Caco-2 (cell line): ENCODE results near the gene KLHL30. TPM values are rescaled to one million over a fixed set of nuclear protein-coding genes. Genes with fewer than 3 reads are reported as not detected.

Experiments used
- BruUV-seq: library from RNA; stranded (reverse); fragments of 400-500 nt; replicated peaks from 2 replicates; lab custom pipeline; 2021; lab: Mats Ljungman, UMichigan
- CTCF ChIA-PET: fragments of 300-600 bp; sonication (Branson Sonifier 250); formaldehyde crosslinking; loops from one replicate; lab custom pipeline; 2022; ENCODE audit warnings: antibody characterized with exemption; lab: Charles Lee
- POLR2A ChIA-PET: fragments of 300-600 bp; sonication (Branson Sonifier 250); formaldehyde crosslinking; loops from one replicate; lab custom pipeline; 2022; ENCODE audit warnings: antibody characterized with exemption; lab: Charles Lee
- DNase-seq, 2 experiments: peaks; one replicate each; pipeline versions ENCODE4 v3.0.0 to v3.0.0-alpha.2; 2020 to 2022
- H3K27me3 ChIP-seq: replicated peaks from 2 replicates; pipeline ENCODE4 v1.6.0; 2011; ENCODE audit warnings: low read length; ENCODE audit not compliant: control insufficient read depth, insufficient read depth
- H3K36me3 ChIP-seq: 2 replicates; pipeline ENCODE4 v1.5.1; 2011; ENCODE audit warnings: low read length; ENCODE audit not compliant: control insufficient read depth, insufficient read depth
- H3K4me1 ChIP-seq: fragments of 250-450 bp; sonication (Bioruptor Pico); 2 replicates; pipeline ENCODE4 v1.5.1; 2020; ENCODE audit warnings: mild to moderate bottlenecking
- H3K4me3 ChIP-seq: 2 replicates; pipeline ENCODE4 v1.5.1; 2011; ENCODE audit warnings: low read depth, mild to moderate bottlenecking, control low read depth, low read length
- H3K9me3 ChIP-seq: fragments of 250-450 bp; sonication (Bioruptor Pico); 2 replicates; pipeline ENCODE4 v1.5.1; 2020; ENCODE audit warnings: mild to moderate bottlenecking, moderate library complexity
- H3K27ac Mint-ChIP-seq: one replicate; pipeline ENCODE4 v1.8.0; 2022; ENCODE audit warnings: mixed read lengths; ENCODE audit not compliant: unreplicated experiment
- H3K27me3 Mint-ChIP-seq: one replicate; pipeline ENCODE4 v1.8.0; 2022; ENCODE audit warnings: mixed read lengths; ENCODE audit not compliant: insufficient read depth, unreplicated experiment
- H3K36me3 Mint-ChIP-seq: one replicate; pipeline ENCODE4 v1.8.0; 2022; ENCODE audit warnings: mild to moderate bottlenecking, mixed read lengths; ENCODE audit not compliant: insufficient read depth, unreplicated experiment
- H3K4me1 Mint-ChIP-seq: one replicate; pipeline ENCODE4 v1.8.0; 2022; ENCODE audit warnings: low read depth, mixed read lengths; ENCODE audit not compliant: unreplicated experiment
- H3K4me3 Mint-ChIP-seq: one replicate; pipeline ENCODE4 v1.8.0; 2022; ENCODE audit warnings: mild to moderate bottlenecking, moderate library complexity, mixed read lengths; ENCODE audit not compliant: unreplicated experiment
- H3K9me3 Mint-ChIP-seq: one replicate; pipeline ENCODE4 v1.8.0; 2022; ENCODE audit warnings: mixed read lengths; ENCODE audit not compliant: unreplicated experiment
- intact Hi-C: fragments of 100-400 bp; cut with micrococcal nuclease; formaldehyde crosslinking; loops from one replicate; pipeline ENCODE4 v1.10.0; 2022; ENCODE audit not compliant: unreplicated experiment
- total RNA-seq: library from RNA; stranded (reverse); gene quantifications from 2 replicates; pipeline ENCODE4 v1.2.3, GENCODE V29; 2022
- TF ChIP-seq, protein P1 (sequence below), 2 experiments: fragments of 200-600 bp in 1 of 2; IDR thresholded peaks; 1 replicate in 1 of 2; 2 replicates in 1 of 2; pipeline versions ENCODE4 v1.5.1 to v1.8.0; 2011 to 2022; ENCODE audit warnings: antibody characterized with exemption in 1 of 2, control low read depth in 1 of 2, inconsistent platforms in 1 of 2, low read depth in 1 of 2, low read length in 1 of 2, mild to moderate bottlenecking in 1 of 2, moderate library complexity in 1 of 2; ENCODE audit not compliant: insufficient read depth in 1 of 2, severe bottlenecking in 1 of 2, unreplicated experiment in 1 of 2

The KLHL30 gene
- total RNA-seq, 1 experiment from 2014 or later = 0.36 TPM

DNA sequence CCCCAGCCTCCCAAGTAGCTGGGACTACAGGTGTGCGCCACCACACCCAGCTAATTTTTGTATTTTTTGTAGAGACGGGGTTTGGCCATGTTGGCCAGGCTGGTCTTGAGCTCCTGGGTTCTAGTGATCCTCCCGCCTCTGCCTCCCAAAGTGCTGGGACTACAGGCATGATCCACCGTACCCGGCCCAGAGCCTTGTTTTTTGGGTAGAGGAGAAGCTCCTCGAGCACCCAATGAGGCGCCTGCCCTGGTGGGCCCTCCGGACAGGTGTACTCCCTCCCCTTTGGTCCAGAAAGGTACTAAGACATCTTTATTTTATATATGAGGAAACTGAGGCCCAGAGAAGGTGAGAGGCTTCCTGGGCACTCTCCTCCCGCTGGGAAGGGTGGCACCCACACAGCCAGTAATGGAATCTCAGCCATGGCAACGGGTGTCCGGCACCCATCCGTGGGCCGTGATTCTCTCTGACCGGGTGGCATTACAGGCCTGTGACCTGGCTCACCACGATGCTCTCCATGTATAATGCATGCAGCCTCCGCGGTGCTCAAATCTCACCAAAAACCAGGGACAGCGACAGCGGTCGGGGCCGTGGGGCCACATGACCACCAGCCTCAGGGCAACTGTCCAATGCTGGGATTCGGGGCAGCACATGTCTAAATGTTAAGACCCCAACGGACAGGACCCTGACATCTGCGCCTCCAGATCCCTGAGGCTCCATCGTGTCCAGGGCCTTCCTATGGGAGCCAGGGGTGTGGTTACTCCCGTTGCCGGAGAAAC is 16.8 kb upstream of the KLHL30 start:
- CTCF ChIA-PET = interaction anchor here (1.1 kb wide), 1 partner anchor 12 kb away, joined by 5 read pairs; no protein-coding TSS in a partner anchor
- Mint-ChIP-seq H3K4me1 (no peaks in the 10 kb centered on the region), H3K27ac (no peak overlapping the region), H3K36me3 (no peaks in the 10 kb centered on the region), H3K27me3 (peaks cover 4% of the 10 kb centered on the region), H3K4me3 (no peak overlapping the region), H3K9me3 (no peaks in the 10 kb centered on the region)
- no TSS peak for BruUV-seq
- intact Hi-C loops = no loop called here
- DNase-seq = no peak
- H3K4me1 ChIP-seq = no peaks in the 10 kb centered on the region
- POLR2A ChIA-PET = no interaction called here
- no peaks in the 10 kb centered on the region for H3K27me3 ChIP-seq
- H3K9me3 ChIP-seq = no peaks in the 10 kb centered on the region
- TF ChIP-seq, protein P1, sequence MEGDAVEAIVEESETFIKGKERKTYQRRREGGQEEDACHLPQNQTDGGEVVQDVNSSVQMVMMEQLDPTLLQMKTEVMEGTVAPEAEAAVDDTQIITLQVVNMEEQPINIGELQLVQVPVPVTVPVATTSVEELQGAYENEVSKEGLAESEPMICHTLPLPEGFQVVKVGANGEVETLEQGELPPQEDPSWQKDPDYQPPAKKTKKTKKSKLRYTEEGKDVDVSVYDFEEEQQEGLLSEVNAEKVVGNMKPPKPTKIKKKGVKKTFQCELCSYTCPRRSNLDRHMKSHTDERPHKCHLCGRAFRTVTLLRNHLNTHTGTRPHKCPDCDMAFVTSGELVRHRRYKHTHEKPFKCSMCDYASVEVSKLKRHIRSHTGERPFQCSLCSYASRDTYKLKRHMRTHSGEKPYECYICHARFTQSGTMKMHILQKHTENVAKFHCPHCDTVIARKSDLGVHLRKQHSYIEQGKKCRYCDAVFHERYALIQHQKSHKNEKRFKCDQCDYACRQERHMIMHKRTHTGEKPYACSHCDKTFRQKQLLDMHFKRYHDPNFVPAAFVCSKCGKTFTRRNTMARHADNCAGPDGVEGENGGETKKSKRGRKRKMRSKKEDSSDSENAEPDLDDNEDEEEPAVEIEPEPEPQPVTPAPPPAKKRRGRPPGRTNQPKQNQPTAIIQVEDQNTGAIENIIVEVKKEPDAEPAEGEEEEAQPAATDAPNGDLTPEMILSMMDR (IDR thresholded peaks at IDR 0.05; ENCODE audit: insufficient read depth in 1 of 2, low read depth in 1 of 2, low read length in 1 of 2, severe bottlenecking in 1 of 2, unreplicated experiment in 1 of 2) = no peak
- no peak overlapping the region for H3K4me3 ChIP-seq
- H3K36me3 ChIP-seq = no peaks in the 10 kb centered on the region

DNA sequence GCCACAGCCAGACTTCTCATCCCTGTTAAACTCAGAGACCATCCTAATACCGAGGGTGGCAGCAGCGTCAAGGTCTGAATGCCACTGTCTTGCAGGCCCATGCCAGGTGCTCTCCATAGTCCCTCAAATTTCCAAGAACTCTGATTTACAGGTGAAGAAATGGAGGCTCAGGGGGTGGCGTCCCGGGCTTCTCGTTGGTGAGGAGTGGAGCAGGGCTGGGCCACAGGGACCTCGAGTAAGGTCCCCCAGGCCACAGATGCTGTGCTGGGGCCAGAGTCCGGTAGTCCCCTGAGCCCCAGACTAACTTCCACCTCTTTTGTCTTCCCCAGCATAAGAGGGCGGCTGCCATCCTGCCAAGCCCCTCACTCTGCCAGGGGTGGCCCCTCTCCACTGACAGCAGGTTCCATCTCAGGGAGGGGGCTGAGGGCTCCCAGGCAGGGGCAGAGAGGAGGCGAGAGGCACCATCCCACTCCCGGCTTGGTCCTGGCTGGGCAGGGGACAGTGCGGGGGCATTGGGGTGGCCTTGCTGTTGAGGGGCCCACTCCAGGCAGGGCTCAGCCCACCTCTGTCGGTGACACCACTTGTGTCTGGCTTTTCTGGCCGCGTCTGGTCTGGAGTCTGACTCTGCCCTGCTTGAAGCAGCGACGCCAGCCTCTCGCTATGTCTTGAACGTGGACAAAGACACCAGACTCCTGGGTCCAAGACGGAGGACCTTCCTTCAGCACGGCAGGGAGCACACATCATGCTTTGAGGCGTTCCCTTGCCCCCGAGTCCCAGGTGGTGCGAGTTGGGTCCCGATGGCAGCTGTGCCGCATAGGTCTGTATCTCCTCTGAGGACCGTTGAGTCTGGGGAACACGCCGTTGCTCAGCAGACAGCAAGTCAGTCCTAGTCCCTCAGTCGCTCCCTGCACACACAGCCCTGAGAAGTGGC is 15.9 kb upstream of the KLHL30 start:
- no peaks in the 10 kb centered on the region for H3K27me3 ChIP-seq
- POLR2A ChIA-PET = no interaction called here
- TF ChIP-seq, protein P1 (IDR thresholded peaks at IDR 0.05; ENCODE audit: insufficient read depth in 1 of 2, low read depth in 1 of 2, low read length in 1 of 2, severe bottlenecking in 1 of 2, unreplicated experiment in 1 of 2) = no peak
- no peak overlapping the region for H3K4me3 ChIP-seq
- no peaks in the 10 kb centered on the region for H3K4me1 ChIP-seq
- H3K4me3 Mint-ChIP-seq = no peak overlapping the region
- DNase-seq = no peak
- no peaks in the 10 kb centered on the region for H3K36me3 Mint-ChIP-seq
- no peaks in the 10 kb centered on the region for H3K9me3 ChIP-seq
- peaks cover 2% of the 10 kb centered on the region for H3K27me3 Mint-ChIP-seq
- no peaks in the 10 kb centered on the region for H3K9me3 Mint-ChIP-seq
- H3K27ac Mint-ChIP-seq = no peak overlapping the region
- H3K36me3 ChIP-seq = no peaks in the 10 kb centered on the region
- no peaks in the 10 kb centered on the region for H3K4me1 Mint-ChIP-seq
- intact Hi-C loops = no loop called here
- CTCF ChIA-PET = no interaction called here
- no TSS peak for BruUV-seq

DNA sequence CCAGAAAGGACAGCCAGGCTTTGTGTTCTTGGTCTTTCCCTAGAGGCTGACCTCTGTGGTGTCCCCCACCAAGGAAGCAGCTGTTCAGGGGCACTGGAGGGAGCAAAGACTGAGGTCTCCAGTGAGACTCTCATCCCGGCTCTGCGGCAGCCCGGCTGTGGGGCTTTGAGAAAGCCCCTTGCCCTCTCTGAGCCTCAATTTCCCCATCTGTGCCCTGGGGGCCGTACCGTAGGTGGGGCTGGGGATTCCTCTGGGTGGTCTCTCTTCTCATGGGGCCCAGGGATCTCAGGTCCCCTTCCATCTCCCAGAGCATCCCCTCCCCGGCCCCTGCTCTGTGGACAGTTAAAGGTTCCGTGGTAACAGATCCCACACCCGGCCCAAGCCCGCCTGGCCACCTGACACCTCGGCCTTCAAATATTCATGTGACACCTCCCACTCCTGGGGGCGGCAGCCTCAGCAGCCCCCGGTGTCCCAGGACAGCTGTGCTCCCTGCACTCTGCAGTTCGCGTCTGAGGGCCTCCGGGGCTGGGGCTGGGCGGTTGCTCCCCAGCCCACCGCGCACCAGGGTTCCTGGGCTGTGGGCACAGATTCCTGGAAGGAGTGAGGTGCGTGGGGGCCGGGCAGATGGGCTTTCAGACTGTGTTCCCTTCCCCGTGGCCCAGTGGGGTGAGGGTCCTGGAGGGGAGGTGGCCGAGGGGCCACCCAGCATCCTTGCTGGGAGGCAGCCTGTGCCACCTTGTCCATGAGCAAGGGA is 15.1 kb upstream of the KLHL30 start:
- Mint-ChIP-seq H3K4me1 (no peaks in the 10 kb centered on the region), H3K9me3 (no peaks in the 10 kb centered on the region), H3K4me3 (no peak overlapping the region), H3K27ac (no peak overlapping the region), H3K27me3 (no peaks in the 10 kb centered on the region), H3K36me3 (no peaks in the 10 kb centered on the region)
- intact Hi-C loops = no loop called here
- no TSS peak for BruUV-seq
- ChIA-PET CTCF (no interaction called here), POLR2A (no interaction called here)
- Histone ChIP-seq H3K36me3 (no peaks in the 10 kb centered on the region), H3K4me3 (no peak overlapping the region), H3K4me1 (no peaks in the 10 kb centered on the region), H3K9me3 (no peaks in the 10 kb centered on the region), H3K27me3 (no peaks in the 10 kb centered on the region)
- no peak for DNase-seq
- TF ChIP-seq, protein P1 (IDR thresholded peaks at IDR 0.05; ENCODE audit: insufficient read depth in 1 of 2, low read depth in 1 of 2, low read length in 1 of 2, severe bottlenecking in 1 of 2, unreplicated experiment in 1 of 2) = no peak
